NCI-H2029 (cell line): ENCODE results near the gene IFNLR1.

Source experiments
- DNase-seq: peaks from one replicate; lab custom pipeline; 2025; lab: John Stamatoyannopoulos, UW

IFNLR1 gene

DNA sequence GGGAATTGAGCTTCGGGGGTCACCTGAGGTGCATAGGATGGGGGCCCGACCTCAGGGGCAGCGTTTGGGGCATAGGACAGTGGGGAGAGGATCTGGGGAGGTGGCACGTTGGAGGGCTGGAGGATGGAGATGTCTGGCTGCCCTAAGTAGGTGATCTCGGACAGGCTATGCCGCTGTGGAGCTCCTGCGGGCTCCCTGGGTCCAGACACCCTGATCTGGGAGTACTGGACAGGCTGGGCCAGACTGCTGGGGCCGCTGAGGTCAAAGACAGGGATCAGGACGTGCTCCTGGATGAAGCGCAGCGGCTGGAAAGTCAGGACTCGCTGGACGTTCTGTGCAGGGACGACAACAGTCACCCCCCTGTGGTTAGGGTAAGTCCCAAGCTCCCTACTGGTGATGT lies 65.7 kb downstream of the IFNLR1 start:
- no peak for DNase-seq

DNA sequence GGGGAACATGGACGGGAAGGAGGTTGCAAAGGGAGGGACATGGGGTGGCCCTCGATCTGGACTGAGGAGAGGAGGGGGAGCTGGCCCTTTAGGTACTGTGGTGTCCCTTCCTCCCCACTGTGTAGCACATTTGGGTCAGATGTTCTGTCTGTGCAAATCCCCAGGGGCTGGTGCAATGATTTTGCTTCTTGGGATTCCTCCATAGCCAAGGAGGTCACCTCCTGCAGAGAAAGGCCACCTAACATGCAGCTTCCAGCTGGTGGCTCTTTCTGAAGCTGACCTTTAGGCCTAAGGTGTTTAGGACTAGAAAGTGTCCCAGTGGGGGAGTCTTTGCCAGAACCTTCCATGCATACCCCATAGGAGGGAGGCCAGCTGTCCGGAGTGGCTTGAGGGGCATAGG lies 66.1 kb downstream of the IFNLR1 start:
- DNase-seq, result no peak

DNA sequence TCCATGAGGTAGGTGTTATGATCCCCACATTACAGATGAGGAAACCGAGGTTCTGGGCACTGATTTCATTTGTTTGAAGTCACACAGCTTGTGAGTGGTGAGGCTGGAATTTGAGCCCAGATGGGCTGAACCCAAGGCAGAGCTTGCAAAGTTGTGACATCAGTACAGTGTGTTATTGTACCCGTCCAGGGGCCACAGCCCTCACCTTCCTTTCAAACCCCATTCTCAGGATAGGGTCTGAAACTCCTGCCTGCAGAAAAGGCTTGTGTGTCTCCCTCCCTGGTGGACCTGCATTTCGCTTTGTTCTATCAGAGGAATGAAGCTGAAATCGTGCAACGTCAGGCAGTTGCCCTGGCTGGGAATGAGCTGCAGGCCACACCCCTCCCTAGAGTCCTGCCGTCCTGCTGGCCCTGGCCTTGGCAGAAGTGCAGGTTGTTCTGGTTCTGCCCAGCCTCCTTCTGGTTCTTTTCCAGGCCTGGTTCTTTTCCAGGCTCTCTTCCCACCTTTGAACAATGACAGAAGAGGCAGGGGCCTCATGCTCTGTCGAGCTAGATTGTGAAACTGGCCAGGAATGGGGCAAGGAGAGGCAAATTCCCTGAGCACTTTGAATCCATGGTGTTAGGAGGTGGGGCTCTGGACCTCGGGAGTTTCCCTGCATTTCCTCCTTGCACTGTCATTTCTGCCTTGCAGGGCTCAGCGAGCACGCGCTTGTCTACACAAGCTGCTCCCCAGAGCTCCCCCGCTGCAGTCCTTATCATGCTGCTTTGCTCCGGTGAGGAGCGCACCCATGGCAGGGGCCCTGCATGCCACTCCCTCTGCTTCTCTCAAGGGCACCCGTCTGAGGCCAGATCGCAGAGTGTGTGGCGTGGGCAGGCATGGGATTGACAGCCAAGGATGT lies 67.0 kb downstream of the IFNLR1 start:
- peak; percentile 21 for DNase-seq

DNA sequence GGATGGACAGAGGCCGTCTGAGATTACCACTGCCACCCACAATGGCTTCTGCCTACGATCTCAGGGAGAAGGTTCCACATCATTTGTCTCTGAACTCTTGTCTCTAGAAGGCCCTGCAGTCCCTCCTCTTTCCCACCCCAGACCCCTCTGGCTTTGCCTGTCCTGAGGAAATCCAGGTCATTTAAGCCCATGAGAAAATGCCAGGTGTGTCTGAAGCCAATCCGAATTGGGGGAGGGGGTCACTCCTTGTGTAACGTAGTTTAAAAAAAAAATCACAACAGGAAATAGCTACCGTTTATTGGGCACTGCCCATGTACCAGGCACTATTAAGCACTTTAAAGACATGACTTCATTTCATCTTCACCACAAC lies 67.6 kb downstream of the IFNLR1 start:
- no peak for DNase-seq

DNA sequence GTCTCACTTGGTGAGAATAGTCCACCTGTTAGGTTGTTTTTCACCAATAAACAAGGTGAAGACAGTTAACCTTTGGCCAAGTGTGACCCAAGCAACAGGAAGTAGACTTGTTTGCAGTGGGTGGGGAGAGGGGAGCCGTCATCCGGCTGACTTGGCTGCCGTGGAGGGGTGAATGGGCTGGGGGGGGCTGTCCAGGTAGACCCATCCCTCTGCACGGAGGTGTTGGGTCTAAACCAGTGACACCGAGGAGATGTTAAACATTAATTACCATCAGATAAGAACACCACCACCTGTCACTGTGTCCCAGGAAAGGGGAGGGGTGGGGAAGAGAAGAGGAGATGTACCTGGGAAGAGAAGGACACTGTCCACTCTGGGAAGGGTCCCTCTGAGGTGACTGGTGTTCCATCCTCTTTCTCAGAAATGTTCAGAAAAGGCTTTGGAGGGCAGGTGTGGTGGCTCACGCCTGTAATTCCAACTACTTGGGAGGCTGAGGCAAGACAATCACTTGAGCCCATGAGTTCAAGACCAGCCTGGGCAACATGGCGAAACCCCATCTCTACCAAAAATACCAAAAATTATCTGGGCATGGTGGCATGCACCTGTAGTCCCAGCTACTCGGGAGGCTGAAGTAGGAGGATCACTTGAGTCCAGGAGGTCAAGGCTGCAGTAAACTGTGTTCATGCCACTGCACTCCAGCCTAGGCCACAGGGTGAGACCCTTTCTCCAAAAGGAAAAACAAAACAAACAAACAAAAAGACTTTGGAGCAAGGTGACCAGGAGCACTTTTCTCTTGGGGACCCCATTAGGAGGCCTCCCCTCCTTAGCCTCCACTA lies 68.5 kb downstream of the IFNLR1 start:
- DNase-seq, result no peak

DNA sequence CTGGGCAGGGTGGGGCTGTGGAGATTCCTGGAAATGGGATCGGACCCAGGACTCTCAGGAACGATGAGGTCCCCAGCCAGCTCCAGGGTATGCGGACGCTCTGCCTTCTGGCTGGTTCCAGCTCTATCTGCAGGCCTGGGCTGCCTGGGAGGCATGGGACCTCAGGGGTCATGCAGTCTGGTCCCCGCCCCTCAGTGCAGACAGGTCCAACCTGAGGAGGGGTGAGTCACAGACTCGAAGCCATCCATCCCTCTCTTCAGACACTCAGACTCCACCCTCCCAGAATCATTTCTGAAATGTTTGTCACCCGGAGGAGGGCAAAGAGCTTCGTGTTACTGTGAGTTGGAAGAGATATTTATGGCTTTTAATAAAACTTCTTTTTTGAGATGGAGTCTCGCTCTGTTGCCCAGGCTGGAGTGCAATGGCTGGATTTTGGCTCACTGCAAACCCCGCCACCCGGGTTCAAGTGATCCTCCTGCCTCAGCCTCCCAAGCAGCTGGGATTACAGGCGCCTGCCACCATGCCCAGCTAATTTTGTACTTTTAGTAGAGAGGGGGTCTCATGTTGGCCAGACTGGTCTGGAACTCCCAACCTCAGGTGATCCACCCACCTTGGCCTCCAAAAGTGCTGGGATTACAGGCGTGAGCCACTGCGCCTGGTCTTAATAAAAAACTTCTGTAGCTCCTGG lies 69.2 kb downstream of the IFNLR1 start:
- DNase-seq, result no peak

DNA sequence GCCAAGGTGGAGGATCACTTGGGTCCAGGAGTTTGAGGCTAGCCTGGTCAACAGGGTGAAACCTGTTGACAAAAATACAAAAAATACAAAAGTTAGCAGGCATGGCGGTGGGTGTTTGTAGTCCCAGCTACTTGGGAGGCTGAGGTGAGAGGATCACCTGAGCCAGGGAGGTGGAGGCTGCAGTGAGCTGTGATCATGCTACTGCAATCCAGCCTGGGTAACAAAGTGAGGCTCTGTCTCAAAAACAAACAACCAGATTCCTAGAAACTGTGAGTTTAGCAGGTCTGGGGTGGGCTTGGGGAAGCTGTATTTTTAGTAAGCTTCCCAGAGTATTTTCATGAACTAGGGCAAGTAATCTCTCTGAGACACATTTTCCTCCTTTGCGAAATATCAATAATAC lies 70.0 kb downstream of the IFNLR1 start:
- no peak for DNase-seq

DNA sequence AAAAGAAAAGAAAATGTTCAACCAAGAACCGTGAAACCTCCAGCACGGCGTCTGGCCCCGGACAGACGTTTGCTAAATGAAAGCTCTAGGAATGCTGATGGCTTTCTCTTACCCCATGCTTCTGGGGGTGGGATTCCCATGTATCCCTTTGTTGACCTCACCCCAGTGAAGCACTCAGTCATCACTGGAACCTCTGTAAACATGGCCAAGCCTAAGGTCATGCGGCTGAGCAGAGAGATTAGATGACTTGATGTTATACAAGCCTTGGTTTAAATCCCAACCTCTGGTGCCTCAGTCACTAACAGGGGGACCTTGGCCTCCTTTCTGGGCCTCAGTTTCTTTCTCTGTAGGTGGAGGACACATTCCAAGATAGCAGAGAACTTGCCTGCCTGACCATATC lies 72.3 kb downstream of the IFNLR1 start:
- DNase-seq, result no peak

DNA sequence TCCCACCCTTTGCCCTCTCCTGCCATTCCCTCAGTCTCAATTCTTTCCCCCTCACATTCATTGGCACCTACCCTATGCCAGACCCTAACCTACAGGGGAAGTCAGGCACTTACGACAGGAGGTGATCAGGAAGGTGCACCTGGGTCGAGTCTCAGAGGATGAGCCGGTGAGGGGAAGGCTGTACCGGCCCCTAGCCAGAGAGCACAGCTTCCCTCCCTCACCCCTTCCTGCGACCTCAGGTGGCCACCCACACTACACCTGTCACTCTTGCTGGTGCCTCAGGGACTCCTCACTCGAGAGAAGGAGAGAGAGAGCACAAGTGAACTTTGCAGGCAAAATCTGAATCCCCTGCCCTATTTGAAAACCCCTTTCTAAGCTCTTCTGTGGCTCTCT lies 73.5 kb downstream of the IFNLR1 start:
- DNase-seq, result no peak

DNA sequence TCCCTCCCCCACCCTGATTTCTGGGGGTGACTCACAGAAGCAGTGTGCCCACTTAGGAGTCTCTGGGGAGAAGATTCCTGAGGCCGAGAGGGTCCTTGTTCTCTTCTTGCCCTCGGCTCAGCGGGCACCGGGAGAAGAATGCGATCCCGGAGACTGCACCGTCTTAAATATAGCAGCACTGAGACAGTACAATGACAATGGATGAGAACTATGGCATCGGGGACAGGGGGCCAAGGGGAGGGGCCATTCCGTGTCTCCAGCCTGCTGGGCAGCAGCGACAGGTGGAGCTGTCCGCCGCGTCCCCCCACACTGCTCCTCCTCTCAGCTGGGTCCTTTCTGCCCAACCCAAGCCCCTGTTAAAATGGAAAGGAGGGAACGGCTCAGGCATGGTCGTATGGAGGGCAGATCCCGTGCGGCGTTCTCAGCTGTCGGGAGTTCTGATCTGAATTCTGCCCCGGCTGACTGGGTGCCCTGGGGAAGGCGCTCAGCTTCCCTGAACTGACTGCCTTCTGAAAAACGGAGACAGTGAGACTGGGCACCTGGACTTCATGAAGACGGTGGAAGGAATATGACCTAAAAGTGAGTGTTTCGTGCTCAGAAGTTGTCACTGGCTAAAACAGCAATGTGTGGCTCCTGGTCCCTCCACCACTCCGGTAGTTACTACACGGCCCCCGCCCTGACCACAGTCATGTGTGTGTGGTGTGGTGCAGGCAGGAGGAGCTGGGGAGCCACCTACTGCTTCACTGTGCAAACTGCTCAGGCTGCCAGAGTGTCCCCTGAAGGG lies 74.9 kb downstream of the IFNLR1 start, which contains the start of gene MYOM3:
MYOM3 (minus strand) TSS at position 140 of the 784 bp plus-strand sequence. CDS start 3,499 bp downstream, outside the sequence.
- DNase-seq, result no peak

DNA sequence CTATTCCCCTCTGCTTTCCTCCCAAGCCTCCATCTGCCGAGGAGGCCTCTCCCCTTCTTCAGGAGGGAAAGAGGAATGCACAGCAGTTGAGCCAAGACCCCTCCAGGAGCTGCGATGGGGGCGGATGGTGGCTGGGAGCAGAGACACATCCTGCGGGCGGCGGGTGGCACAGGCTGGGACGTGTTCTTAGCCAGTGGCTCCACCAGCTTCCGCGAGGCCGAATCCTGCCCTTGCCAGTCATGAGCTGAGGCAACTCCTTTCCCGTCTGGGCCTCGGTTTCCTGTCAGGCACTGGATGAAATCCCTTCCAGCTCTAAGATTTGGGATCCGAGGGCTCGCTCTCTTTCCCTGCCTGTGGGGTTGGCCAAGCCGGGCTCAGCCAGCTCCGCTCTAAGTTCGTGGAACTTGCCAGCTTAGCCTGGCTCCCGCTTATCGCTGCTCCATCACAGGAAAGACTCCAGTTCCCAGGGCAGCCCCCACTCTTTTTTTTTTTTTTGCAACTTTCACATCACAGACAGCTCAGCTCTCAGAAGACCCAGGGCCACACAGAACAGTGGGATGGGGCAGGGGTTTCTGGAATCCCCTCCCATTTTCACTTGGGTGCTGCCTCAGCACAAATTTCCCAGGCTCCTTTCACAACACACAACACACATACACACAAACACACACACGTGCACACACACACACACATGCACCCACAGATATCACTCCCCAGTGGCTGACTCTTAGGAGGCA lies 75.7 kb downstream of the IFNLR1 start:
- DNase-seq, result no peak

DNA sequence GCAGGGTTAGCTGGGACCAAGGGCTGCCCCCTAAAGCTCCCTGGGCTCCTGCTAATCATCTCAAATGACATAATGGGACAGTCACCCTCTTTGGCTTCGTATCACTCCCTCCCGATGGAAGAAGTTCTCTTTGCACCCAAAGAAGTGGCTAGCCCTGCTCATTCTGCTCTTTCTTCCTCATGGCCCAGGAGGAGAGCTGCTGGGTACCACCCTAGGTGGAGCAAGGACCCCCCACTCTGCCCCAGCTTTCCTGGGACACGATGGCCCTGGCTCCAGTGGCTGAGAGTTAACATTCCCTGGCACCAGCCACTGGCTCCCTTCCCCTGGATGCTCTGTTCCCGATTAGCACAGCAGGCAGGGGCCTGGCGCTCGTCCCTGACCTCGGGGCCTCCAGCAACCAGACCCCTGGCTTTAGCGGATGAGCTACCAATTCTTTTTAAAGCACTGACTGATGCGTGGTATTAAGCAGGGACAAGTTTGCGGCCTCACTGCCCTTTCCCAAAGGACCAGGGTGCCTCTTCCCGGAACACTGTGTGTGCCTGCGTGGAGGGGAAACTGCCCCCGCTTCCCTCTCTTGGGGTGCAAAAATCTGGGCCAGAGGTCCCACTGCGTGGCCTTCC lies 76.3 kb downstream of the IFNLR1 start:
- no peak for DNase-seq

DNA sequence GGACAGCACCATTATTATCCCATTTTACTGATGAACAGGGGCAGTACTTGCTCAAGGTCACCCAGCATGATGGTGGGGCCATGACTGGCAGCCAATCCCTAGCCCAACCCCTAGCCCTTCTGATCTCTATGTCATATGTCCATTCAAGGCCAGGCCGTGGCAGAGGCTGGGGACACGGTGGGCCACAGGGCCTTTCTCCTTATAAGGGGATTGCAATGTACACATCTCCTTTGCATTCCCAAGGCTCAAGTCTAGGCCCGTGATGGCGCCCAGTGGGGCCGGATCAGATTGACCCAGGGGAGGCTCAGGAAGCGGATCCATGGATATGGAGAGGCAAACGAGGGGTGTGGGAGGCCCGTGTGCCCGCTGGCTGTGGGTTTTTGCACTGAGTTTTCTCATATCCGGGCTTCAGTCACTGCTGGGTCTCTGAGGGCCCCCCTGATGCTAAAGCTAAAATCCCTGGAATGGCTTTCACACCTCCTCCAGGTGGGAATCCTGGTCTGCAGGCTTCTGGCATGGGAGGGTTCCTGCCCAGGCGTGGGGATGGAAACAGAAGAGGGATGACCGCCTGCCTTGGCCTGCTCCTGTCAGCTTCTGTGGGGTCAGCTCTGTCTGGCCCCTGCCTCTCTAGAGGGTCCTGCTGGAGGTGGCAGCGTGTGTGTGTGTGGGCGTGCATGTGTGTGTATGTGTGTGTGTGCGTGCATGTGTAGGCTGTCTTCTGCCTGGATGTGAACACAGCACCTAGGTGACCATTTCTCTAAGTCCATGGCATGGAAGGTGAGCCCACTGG lies 77.2 kb downstream of the IFNLR1 start:
- DNase-seq, result no peak

DNA sequence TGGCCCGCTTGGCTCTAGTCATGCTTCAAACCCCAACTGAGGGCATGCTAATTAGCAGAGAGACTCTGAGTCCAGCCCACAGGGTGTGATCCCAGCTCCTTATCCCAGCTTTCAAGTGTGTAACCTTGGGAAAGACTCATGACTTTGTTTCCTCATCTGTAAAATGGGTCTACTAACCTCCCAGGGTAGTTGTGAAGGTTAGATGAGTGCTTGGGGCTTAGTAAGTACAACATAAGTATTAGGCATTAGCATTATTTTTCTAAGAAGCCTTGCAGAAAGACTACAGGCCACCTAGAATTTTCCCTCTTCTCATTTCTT lies 78.0 kb downstream of the IFNLR1 start:
- no peak for DNase-seq

DNA sequence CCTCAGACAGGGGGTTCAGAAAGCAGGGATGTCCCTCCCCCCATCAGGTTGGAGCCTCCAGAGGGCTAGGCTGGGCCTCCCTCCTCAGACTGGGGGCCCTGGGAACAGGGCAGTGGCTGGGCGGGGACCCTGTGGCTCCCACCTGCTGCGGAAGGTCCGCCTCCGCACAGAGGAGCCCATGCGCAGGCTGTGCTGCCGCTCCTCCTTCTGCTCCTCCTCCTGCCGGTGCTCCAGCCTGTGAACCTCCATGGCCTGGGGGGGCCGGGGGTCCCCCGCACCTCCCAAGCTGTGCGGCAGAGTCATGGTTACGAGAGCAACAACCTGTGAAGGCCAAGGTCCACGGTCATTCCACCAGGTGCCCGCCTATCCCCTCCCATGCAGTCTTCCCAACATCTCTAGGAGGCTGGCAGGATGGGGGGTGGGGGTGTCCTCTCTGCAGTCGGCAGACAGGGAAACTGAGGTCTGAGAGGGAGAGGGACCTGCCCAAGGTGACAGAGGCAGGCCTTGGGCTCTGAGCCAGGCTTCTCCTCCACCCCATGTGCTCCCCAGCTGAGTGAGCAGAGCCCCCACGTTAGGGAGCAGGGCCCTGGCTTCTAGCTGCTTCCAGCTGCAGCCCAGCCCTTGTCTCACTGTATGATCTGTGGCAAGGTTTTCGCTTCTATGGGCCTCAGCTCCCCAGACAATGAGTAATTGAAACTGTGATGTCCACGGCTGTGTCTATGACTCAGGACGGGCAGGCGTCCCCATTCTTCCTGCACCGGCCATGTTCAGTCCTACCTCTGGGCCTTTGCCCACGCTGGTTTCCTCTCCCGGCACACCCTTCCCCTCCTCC lies 78.5 kb downstream of the IFNLR1 start:
- no peak for DNase-seq

DNA sequence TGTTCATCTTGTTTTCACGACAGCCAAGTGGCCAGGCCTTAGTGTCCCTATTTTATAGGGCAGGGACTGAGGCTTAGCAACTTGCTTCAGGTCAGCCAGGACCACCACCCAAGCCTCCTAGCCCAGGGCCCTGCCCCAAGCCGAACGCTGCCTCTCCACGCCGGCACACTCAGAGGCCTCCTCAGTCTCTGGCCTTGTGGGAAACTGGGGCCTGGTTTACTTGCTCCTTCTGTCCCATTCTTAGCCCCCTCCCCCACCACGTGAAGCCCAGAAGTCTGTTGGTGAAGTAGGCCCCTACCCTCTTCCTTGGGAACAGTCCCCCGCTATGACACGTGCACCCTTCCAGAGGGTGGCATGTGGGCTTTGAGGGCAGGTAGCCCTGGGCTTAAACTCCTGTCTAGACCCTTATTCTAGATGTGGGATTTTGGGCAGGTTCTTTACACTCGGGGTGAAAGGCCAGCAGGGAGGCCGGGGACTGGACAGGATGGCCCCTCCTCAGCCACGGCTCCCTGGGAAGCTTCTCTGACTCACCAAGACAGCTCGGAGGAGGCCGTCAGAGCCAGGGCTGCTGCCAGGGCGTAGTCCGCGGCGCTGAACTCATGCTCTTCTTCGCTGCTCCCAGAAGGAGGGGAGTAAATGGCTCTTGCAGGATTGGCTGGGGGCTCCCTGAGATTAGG lies 79.5 kb downstream of the IFNLR1 start:
- no peak for DNase-seq

DNA sequence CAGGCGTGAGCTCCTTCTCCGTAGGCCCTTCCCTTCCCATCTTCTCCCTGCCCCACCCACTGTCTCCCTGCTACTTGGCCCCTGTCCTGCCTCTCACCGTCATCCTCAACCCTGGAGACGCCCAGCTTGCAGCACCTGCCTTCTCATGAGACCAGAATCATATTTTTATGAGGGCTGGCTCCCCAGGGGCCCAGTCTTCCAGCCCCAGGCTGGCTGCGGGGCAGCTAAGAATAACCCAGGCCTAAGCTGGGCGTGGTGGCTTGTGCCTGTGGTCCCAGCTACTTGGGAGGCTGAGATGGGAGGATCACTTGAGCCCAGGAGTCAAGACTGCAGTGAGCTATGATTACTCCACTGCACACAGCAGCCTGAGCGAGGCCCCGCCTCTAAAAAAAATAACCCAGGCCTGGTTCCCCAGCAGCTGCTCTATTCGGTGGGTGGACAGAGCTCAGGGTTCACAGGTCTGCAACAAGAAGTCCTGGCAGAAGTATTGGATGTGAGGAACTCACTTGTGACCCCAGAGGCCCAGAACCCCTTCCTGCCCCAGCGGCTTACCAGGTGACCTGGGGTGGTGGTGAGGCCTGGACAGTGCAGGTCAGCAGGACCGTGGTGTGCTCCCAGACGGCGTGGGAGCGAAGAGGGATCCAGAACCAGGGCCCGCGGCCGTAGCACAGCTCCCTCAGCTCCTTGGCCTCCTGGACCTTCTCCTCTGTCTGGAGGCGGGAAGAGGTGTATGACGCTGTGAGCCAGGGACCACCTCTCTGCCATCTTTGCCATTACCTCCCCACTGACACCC lies 81.5 kb downstream of the IFNLR1 start:
- DNase-seq, result no peak

DNA sequence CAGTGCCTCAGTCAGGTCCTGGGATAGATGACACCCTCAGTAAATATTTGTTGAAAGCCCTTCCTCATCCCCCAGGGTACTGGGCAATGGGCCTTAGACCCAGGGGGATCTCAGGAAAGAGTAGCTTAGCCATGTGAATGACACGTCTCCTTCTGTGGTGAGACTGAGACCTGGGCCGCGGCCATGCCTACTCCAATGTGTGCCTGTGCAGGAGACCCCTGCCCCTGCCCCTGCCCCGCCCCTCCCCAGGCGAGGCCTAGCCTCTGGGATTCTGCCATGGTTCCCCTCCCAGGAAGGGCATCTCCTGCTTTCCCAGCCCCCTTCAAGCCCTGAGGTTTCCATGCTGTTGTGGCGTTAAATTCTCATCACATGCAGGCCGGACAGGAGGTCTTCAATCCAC lies 82.2 kb downstream of the IFNLR1 start:
- DNase-seq, result no peak
